ENCODE data around the gene TRIM33.

DNA sequence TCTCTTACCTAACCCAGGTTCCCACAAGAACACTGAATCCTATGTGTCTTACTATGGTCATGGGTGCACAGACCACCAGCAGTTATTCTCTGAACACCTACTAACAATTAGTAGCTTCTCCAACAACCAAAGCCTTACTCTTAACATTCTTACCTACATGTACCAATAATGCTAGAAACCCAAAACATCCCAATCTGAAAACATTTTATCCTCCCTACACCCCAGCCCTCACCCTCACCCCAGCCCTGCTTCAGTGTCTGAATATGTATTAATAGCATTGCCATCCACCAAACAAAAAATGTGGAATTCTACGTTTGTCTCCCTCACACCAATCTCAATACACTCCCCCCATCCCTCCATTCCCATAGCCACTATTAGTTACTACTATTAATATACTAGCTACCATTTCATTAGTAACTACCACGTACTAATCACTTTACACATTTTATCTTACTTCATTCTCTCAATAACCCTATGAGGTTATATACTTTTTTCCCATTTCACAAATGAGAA, 2.6 kb downstream of the TRIM33 start:
- no peak for TF ChIP-seq CTCF (IDR thresholded peaks at IDR 0.05)
- TF ChIP-seq EZH2 (IDR thresholded peaks at IDR 0.05; ENCODE audit: borderline replicate concordance, insufficient read depth, low read depth, low read length, poor library complexity, severe bottlenecking), result no peak

All from B cell (primary cell).